OCI-LY1 (cell line): Measurements from ENCODE around the gene SYNDIG1.

Experiments
- H2AFZ ChIP-seq: fragments of 200-600 bp; sonication (generic), shearing (Covaris generic); 2 replicates; pipeline ENCODE4 v1.6.0; 2014; ENCODE audit warnings: antibody characterized with exemption, mild to moderate bottlenecking, low read length
- H3F3A ChIP-seq: fragments of 200-600 bp; sonication (generic), shearing (Covaris generic); 2 replicates; pipeline ENCODE4 v1.6.0; 2014; ENCODE audit warnings: mild to moderate bottlenecking, antibody characterized with exemption, low read length, moderate library complexity; ENCODE audit not compliant: insufficient read depth
- H3K27ac ChIP-seq: fragments of 200-600 bp; sonication (generic); 2 replicates; pipeline ENCODE4 v1.5.1; 2014; ENCODE audit warnings: low read length, mixed run types, mild to moderate bottlenecking, low read depth; ENCODE audit not compliant: poor library complexity, severe bottlenecking
- H3K27me3 ChIP-seq: fragments of 200-600 bp; sonication (generic); 2 replicates; pipeline ENCODE4 v1.6.0; 2014; ENCODE audit warnings: antibody characterized with exemption, mild to moderate bottlenecking, low read length, moderate library complexity; ENCODE audit not compliant: insufficient read depth
- H3K36me3 ChIP-seq: fragments of 200-600 bp; sonication (generic); 2 replicates; pipeline ENCODE4 v1.6.1; 2014; ENCODE audit warnings: mild to moderate bottlenecking, antibody characterized with exemption, low read length, moderate library complexity, mixed read lengths; ENCODE audit not compliant: insufficient read depth
- H3K4me1 ChIP-seq: fragments of 200-600 bp; sonication (generic); 2 replicates; pipeline ENCODE4 v1.5.1; 2014; ENCODE audit warnings: mild to moderate bottlenecking, low read length, moderate library complexity; ENCODE audit not compliant: insufficient read depth, severe bottlenecking
- H3K4me2 ChIP-seq: fragments of 200-600 bp; sonication (generic), shearing (Covaris generic); 2 replicates; pipeline ENCODE4 v1.6.1; 2014; ENCODE audit warnings: low read length
- H3K4me3 ChIP-seq: fragments of 200-600 bp; sonication (generic); 2 replicates; pipeline ENCODE4 v1.5.1; 2014; ENCODE audit warnings: low read length, low read depth, mild to moderate bottlenecking, mixed read lengths; ENCODE audit not compliant: poor library complexity, severe bottlenecking
- H3K79me2 ChIP-seq: fragments of 200-600 bp; shearing (Covaris generic); 2 replicates; pipeline ENCODE4 v1.6.1; 2016; ENCODE audit warnings: mixed run types, low read length, mixed read lengths; ENCODE audit not compliant: insufficient read depth
- H3K9ac ChIP-seq: fragments of 200-600 bp; sonication (generic), shearing (Covaris generic); 2 replicates; pipeline ENCODE4 v1.6.1; 2014; ENCODE audit warnings: mild to moderate bottlenecking, low read length, mixed read lengths
- H3K9me2 ChIP-seq: fragments of 200-600 bp; sonication (generic), shearing (Covaris generic); 2 replicates; pipeline ENCODE4 v1.6.1; 2014; ENCODE audit warnings: low read depth, mild to moderate bottlenecking, low read length, mixed read lengths
- H3K9me3 ChIP-seq: fragments of 200-600 bp; shearing (Covaris generic); 2 replicates; pipeline ENCODE4 v1.6.1; 2014; ENCODE audit warnings: low read length, mixed read lengths
- H4K20me1 ChIP-seq: fragments of 200-600 bp; sonication (generic), shearing (Covaris generic); 2 replicates; pipeline ENCODE4 v1.6.0; 2016; ENCODE audit warnings: mild to moderate bottlenecking, low read length; ENCODE audit not compliant: insufficient read depth
- EZH2 ChIP-seq: fragments of 200-600 bp; sonication (generic), shearing (Covaris generic); IDR thresholded peaks from 2 replicates; pipeline ENCODE4 v1.8.0; 2017; ENCODE audit warnings: borderline replicate concordance, mixed run types, mild to moderate bottlenecking, antibody characterized with exemption, low read length, moderate library complexity, mixed read lengths
- TF ChIP-seq, protein P1 (sequence below): fragments of 200-600 bp; sonication (generic), shearing (Covaris generic); IDR thresholded peaks from 2 replicates; pipeline ENCODE4 v1.5.1; 2017; ENCODE audit warnings: mild to moderate bottlenecking, antibody characterized with exemption, low read length, moderate library complexity, mixed read lengths

Gene SYNDIG1

DNA sequence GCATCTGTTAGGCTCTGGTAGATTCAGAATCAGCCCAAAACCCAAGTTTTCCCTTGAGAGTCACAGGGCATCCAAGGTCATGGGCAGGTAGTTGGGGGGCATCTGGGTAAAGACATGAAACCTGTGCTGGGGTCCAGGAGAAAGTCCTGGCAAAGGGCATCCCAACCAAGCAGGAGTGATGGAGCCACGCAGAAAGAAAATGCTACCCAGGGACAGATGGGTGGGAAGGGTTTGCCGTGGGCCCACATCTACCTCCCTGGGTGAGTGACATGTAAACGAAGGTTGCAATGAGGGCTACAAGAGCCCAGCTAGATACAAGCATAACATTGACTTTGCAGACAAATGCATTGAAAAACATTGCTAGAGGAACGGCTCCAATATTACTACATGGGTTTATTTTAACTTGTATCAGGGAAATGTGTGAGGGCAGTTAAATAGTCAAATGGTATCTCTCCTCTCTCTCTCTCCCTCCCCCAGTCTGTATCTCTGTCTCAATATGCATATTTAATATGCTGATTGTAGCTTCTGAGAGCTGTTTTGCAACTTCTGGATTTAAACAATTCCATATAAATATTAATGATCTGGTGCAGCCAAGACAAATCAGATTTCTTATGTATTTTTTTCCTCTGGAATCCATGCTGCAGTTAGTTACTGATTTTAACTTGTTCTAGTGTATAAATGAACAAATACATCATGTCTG is 135.7 kb downstream of the SYNDIG1 start:
- H3K4me3 ChIP-seq: no peak overlapping the region
- TF ChIP-seq, protein P1, sequence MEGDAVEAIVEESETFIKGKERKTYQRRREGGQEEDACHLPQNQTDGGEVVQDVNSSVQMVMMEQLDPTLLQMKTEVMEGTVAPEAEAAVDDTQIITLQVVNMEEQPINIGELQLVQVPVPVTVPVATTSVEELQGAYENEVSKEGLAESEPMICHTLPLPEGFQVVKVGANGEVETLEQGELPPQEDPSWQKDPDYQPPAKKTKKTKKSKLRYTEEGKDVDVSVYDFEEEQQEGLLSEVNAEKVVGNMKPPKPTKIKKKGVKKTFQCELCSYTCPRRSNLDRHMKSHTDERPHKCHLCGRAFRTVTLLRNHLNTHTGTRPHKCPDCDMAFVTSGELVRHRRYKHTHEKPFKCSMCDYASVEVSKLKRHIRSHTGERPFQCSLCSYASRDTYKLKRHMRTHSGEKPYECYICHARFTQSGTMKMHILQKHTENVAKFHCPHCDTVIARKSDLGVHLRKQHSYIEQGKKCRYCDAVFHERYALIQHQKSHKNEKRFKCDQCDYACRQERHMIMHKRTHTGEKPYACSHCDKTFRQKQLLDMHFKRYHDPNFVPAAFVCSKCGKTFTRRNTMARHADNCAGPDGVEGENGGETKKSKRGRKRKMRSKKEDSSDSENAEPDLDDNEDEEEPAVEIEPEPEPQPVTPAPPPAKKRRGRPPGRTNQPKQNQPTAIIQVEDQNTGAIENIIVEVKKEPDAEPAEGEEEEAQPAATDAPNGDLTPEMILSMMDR: no peak
- no peak for TF ChIP-seq EZH2
- H3K36me3 ChIP-seq: no peaks in the 10 kb centered on the region
- no peaks in the 10 kb centered on the region for H3K27me3 ChIP-seq
- H3K79me2 ChIP-seq: no peaks in the 10 kb centered on the region
- no peaks in the 10 kb centered on the region for H4K20me1 ChIP-seq
- H3F3A ChIP-seq: no peaks in the 10 kb centered on the region
- no peak overlapping the region for H2AFZ ChIP-seq
- no peak overlapping the region for H3K27ac ChIP-seq
- H3K9me3 ChIP-seq: no peaks in the 10 kb centered on the region
- no peak overlapping the region for H3K9ac ChIP-seq
- no peaks in the 10 kb centered on the region for H3K9me2 ChIP-seq
- H3K4me2 ChIP-seq: no peak overlapping the region
- no peaks in the 10 kb centered on the region for H3K4me1 ChIP-seq

DNA sequence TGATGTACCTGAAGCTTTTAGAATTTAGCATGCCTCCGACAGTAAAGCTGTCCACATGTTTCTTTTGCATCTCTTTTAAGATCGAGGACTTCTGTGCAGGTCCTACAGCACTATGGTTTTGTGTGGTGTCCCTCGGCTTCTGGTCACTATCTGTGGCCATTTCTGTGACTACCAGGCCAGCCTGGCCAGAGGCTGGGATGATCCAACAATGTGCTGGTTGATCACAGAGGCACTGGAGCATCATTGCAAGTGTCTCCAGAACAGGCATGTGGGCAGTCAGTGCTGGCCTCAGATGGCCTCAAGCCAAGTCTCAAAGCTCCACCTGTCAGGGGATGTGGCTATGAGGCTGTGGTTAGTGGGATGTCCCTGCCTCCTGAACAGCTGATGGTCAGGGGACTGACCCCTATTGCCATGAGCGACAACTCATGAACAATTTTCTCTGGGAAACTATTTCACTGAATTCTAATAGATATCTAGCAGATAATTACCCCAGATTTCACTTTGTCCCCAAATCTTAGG is 136.6 kb downstream of the SYNDIG1 start:
- H3F3A ChIP-seq: no peaks in the 10 kb centered on the region
- no peak for TF ChIP-seq EZH2
- TF ChIP-seq, protein P1: no peak
- no peaks in the 10 kb centered on the region for H4K20me1 ChIP-seq
- H3K9me3 ChIP-seq: no peaks in the 10 kb centered on the region
- no peaks in the 10 kb centered on the region for H3K9me2 ChIP-seq
- no peaks in the 10 kb centered on the region for H3K36me3 ChIP-seq
- H3K79me2 ChIP-seq: no peaks in the 10 kb centered on the region
- H3K4me3 ChIP-seq: no peak overlapping the region
- no peak overlapping the region for H3K4me2 ChIP-seq
- no peaks in the 10 kb centered on the region for H3K27me3 ChIP-seq
- no peak overlapping the region for H3K9ac ChIP-seq
- no peak overlapping the region for H2AFZ ChIP-seq
- no peaks in the 10 kb centered on the region for H3K4me1 ChIP-seq
- H3K27ac ChIP-seq: no peak overlapping the region

DNA sequence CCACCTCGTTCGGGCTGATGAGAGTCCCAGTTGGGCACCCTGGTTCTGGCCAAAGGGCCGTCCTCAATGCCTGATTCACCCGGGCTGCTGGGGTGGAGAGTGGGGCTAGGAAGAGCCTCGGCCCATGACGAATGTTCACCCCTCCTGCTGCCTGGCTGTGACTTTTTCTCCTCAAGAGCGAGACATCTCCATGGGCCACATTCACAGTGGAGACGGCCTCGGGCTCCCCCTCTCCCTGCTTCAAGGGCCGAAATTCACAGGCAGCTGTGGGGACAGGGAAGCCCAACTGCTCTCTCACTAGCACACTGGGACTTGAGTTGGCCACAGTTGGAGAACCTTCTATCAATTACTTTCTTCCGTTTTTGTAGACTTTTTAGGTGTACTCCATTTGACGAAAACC is 138.0 kb downstream of the SYNDIG1 start:
- no peak for TF ChIP-seq EZH2
- TF ChIP-seq, protein P1: no peak
- Histone ChIP-seq H3K4me2 (no peak overlapping the region), H3K9me2 (no peaks in the 10 kb centered on the region), H3K9ac (no peak overlapping the region), H3K4me1 (no peaks in the 10 kb centered on the region), H3K9me3 (no peaks in the 10 kb centered on the region), H3F3A (no peaks in the 10 kb centered on the region), H3K36me3 (no peaks in the 10 kb centered on the region), H2AFZ (no peak overlapping the region), H3K79me2 (no peaks in the 10 kb centered on the region), H4K20me1 (no peaks in the 10 kb centered on the region), H3K4me3 (no peak overlapping the region), H3K27ac (no peak overlapping the region), H3K27me3 (no peaks in the 10 kb centered on the region)
